Skeletal muscle satellite cell (primary cell): ENCODE data around the gene MRPS6.

ENCODE experiments used
- H3K27me3 ChIP-seq: 2 replicates; pipeline ENCODE4 v1.7.0; 2013; ENCODE audit warnings: low read length; ENCODE audit not compliant: control insufficient read depth, insufficient read depth
- H3K36me3 ChIP-seq: 2 replicates; pipeline ENCODE4 v1.7.0; 2013; ENCODE audit warnings: mild to moderate bottlenecking, control low read depth, low read length; ENCODE audit not compliant: insufficient read depth
- H3K4me1 ChIP-seq: 2 replicates; pipeline ENCODE4 v1.7.0; 2013; ENCODE audit warnings: low read length; ENCODE audit not compliant: control insufficient read depth, insufficient read depth
- H3K4me2 ChIP-seq: 2 replicates; pipeline ENCODE4 v1.7.0; 2013; ENCODE audit warnings: mild to moderate bottlenecking, low read length
- H3K4me3 ChIP-seq: 2 replicates; pipeline ENCODE4 v1.7.0; 2013; ENCODE audit warnings: low read length
- H3K9ac ChIP-seq: 2 replicates; pipeline ENCODE4 v1.7.0; 2013; ENCODE audit warnings: mild to moderate bottlenecking, low read depth, low read length, moderate library complexity
- H3K9me3 ChIP-seq: replicated peaks from 2 replicates; pipeline ENCODE4 v1.7.0; 2013; ENCODE audit warnings: mild to moderate bottlenecking, control low read depth, low read length

MRPS6 gene

DNA sequence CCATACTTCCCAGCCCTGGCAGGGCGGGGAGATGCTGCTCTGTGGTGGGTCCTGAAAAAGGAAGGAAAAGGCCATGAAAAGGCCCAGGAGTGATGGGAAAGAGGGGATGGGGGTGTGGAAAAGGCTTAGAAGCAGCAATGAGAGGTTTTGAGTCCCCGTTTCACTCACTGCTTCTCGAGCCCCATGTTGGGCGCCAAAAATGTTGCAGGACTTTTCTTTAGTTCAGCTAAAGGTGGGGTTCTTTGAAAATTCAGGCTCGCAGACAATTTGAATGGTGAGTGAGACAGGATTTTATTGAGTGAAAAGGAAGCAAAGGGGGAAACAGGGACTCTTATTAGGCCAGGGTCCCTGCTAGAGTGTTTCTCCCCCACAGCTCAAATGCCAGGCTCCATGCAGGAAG lies 93.1 kb downstream of the MRPS6 start:
- H3K9ac ChIP-seq = no peak overlapping the region
- H3K4me1 ChIP-seq = no peaks in the 10 kb centered on the region
- H3K27me3 ChIP-seq = no peaks in the 10 kb centered on the region
- no peaks in the 10 kb centered on the region for H3K36me3 ChIP-seq
- no peak overlapping the region for H3K4me2 ChIP-seq
- peaks cover 23% of the 10 kb centered on the region for H3K9me3 ChIP-seq
- H3K4me3 ChIP-seq = no peak overlapping the region

GRCh38 chr21:34170886-34171285 lies 97.5 kb downstream of the MRPS6 start:
- Histone ChIP-seq H3K4me3 (no peak overlapping the region), H3K27me3 (no peaks in the 10 kb centered on the region), H3K9ac (no peak overlapping the region), H3K4me1 (no peaks in the 10 kb centered on the region), H3K9me3 (peaks cover 18% of the 10 kb centered on the region), H3K36me3 (no peaks in the 10 kb centered on the region), H3K4me2 (no peak overlapping the region)

GRCh38 chr21:34174470-34174869 lies 101.1 kb downstream of the MRPS6 start:
- Histone ChIP-seq H3K4me2 (no peak overlapping the region), H3K9ac (no peak overlapping the region), H3K9me3 (peaks cover 3% of the 10 kb centered on the region), H3K27me3 (no peaks in the 10 kb centered on the region), H3K36me3 (no peaks in the 10 kb centered on the region), H3K4me3 (no peak overlapping the region), H3K4me1 (no peaks in the 10 kb centered on the region)

DNA sequence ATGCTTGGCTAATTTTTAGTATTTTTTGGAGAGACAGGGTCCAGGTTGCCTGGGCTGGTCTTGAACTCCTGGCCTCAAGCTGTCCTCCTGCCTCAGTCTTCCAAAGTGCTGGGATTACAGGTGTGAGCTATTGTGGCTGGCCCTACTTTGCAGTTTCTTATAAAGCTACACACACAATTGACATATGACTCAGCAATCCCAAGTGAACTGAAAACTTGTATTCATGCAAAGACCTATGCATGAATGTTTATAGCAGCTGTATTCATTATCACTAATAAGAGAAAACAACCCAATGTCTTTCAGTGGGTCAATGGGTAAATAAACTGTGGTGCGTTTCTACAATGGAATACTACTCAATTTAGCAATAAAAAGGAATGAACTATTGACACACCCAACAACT lies 103.1 kb downstream of the MRPS6 start:
- H3K4me2 ChIP-seq = no peak overlapping the region
- no peak overlapping the region for H3K4me3 ChIP-seq
- H3K27me3 ChIP-seq = no peaks in the 10 kb centered on the region
- no peak overlapping the region for H3K9ac ChIP-seq
- H3K9me3 ChIP-seq = peaks cover 3% of the 10 kb centered on the region
- H3K4me1 ChIP-seq = no peaks in the 10 kb centered on the region
- no peaks in the 10 kb centered on the region for H3K36me3 ChIP-seq

DNA sequence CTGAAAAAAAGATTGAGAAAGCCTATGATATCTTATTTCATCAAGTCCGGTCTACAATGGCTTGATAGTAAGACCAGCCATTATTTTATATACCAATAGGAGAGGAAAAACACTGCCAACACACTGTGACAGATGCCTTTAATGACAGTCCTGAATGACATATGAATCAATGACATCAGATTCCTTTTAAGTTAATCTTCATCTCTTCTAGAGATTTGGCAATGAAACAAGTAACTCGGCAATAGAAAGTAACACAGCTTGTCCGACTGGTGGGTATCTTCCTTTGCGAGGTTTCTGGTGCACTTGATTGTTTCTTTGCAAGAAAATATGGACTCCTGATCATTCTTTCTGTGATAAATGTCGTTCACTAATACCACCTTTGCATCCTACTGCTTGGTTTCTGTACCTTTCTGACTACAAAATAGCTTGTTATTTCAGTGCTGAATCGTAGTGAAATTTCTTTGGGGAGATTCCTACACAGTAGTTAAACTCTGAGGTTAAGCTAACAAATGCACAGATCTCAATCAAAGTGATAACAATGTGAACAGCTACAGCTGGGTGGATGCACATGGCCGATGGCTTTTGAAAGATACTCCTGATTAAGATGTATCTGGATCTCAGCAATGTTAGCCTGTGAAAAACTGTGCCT lies 104.7 kb downstream of the MRPS6 start:
- Histone ChIP-seq H3K4me3 (no peak overlapping the region), H3K4me1 (no peaks in the 10 kb centered on the region), H3K27me3 (no peaks in the 10 kb centered on the region), H3K9ac (no peak overlapping the region), H3K9me3 (peaks cover 3% of the 10 kb centered on the region), H3K36me3 (no peaks in the 10 kb centered on the region), H3K4me2 (no peak overlapping the region)

GRCh38 chr21:34179204-34179935 lies 106.0 kb downstream of the MRPS6 start:
- H3K4me3 ChIP-seq = no peak overlapping the region
- no peaks in the 10 kb centered on the region for H3K4me1 ChIP-seq
- H3K36me3 ChIP-seq = no peaks in the 10 kb centered on the region
- H3K4me2 ChIP-seq = no peak overlapping the region
- no peak overlapping the region for H3K9ac ChIP-seq
- H3K9me3 ChIP-seq = peaks cover 3% of the 10 kb centered on the region
- H3K27me3 ChIP-seq = no peaks in the 10 kb centered on the region

DNA sequence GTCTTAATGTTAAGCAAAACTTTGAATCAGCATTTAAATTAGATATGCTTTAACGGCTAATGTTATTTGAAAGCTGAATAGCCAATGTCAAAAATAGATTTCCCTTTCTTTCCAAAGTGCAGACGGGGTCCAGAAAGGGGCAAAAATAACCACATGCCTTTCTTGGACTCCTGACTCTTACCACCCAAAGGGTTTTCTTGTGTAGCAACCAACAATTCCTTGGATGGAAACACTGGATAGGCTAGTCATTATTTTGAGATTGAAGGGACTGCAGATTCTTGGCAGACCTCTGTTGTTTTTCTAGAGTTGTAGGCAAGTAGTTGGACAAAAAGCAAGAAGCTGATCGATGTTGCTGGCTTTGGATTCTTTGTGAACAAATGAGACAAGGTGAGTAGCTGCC lies 107.0 kb downstream of the MRPS6 start:
- Histone ChIP-seq H3K36me3 (no peaks in the 10 kb centered on the region), H3K4me1 (no peaks in the 10 kb centered on the region), H3K4me2 (no peak overlapping the region), H3K4me3 (no peak overlapping the region), H3K27me3 (no peaks in the 10 kb centered on the region), H3K9ac (no peak overlapping the region), H3K9me3 (no peaks in the 10 kb centered on the region)

DNA sequence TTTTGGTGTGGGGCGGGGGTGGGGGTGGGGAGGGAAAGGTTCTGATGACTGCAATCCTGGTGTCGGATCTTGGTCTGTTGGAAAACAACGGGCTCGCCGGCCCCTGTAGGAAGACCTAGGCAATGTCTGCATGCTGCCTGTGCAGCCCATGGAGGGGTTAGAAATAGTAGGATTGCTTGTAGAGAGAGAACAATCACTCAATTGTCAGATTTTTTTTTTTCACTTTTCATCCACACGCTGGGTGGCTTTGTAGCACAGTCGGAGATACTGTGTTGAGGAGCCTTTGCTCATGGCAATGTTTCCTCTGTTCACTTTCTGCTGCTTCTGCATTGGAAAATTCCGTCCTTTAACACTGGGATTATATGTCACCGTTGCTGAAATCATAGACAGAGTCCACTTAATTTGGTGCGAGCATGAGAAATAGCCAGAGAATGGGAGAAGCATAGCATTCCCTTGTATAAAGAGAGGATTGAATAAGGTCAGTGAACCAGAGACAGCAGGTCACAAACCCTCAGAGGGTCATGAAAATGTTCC lies 107.5 kb downstream of the MRPS6 start:
- no peak overlapping the region for H3K9ac ChIP-seq
- no peak overlapping the region for H3K4me3 ChIP-seq
- no peak overlapping the region for H3K4me2 ChIP-seq
- H3K36me3 ChIP-seq = no peaks in the 10 kb centered on the region
- no peaks in the 10 kb centered on the region for H3K27me3 ChIP-seq
- H3K4me1 ChIP-seq = no peaks in the 10 kb centered on the region
- H3K9me3 ChIP-seq = no peaks in the 10 kb centered on the region

GRCh38 chr21:34181431-34182039 lies 108.2 kb downstream of the MRPS6 start:
- no peak overlapping the region for H3K4me2 ChIP-seq
- H3K4me3 ChIP-seq = no peak overlapping the region
- no peaks in the 10 kb centered on the region for H3K4me1 ChIP-seq
- H3K9me3 ChIP-seq = no peaks in the 10 kb centered on the region
- H3K36me3 ChIP-seq = no peaks in the 10 kb centered on the region
- H3K9ac ChIP-seq = no peak overlapping the region
- no peaks in the 10 kb centered on the region for H3K27me3 ChIP-seq

- no peaks in the 10 kb centered on the region for H3K36me3 ChIP-seq
- no peaks in the 10 kb centered on the region for H3K9me3 ChIP-seq
- no peak overlapping the region for H3K4me3 ChIP-seq
- H3K4me1 ChIP-seq = no peaks in the 10 kb centered on the region
- no peak overlapping the region for H3K4me2 ChIP-seq
- no peak overlapping the region for H3K9ac ChIP-seq
- H3K27me3 ChIP-seq = no peaks in the 10 kb centered on the region
Observed at GRCh38 chr21:34182436-34182835, 109.1 kb downstream of the MRPS6 start.

- Histone ChIP-seq H3K4me2 (no peak overlapping the region), H3K4me1 (no peaks in the 10 kb centered on the region), H3K9ac (no peak overlapping the region), H3K36me3 (no peaks in the 10 kb centered on the region), H3K27me3 (no peaks in the 10 kb centered on the region), H3K9me3 (no peaks in the 10 kb centered on the region), H3K4me3 (no peak overlapping the region)
Observed at GRCh38 chr21:34183331-34183928, 110.1 kb downstream of the MRPS6 start.
